DMS153 (cell line): ENCODE measurements around the gene DNAJB12.
"Not testable (repeated sequence)": the region's sequence is repeated elsewhere in the genome, so short reads cannot be mapped to it uniquely, and the experiment has no call there.

Experiments
- DNase-seq: peaks from one replicate; lab custom pipeline; 2025; lab: John Stamatoyannopoulos, UW

Gene DNAJB12

DNA sequence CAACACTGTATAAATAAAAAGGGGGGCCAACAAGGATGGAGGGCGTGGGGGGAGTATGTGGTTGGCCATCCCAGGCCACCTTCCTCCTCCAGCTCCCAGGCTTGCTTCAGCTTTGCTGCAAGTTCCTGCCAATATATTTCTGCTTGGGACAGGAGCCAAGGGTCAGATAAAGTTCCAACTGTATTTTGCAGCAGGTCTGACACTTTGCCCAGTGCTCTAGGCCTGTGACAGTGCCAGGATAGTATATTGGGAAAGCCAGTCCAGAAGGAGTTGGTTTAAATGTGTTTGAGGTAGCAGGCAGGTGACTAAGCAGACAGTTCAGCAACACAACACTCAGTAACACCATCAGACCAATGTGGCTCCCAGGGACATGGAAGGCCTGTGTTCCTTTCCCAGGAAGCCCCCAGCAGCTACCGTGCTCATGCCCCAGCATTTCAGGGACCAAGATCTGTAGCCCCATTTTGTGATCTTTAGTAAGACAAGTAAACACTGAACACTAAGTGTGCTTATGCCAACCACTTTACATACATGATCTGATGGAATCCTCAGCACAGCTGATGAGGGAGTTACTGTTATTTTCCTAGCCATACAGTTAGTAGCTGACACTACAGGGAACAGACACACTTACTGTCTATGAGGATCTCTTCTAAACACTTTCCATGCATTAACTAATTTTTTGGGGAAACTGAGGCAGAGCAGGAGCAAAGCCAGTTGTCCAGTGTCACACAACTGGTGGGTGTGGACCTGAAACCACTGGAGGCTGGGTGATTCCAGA lies 38.9 kb downstream of the DNAJB12 start:
- DNase-seq: no peak

DNA sequence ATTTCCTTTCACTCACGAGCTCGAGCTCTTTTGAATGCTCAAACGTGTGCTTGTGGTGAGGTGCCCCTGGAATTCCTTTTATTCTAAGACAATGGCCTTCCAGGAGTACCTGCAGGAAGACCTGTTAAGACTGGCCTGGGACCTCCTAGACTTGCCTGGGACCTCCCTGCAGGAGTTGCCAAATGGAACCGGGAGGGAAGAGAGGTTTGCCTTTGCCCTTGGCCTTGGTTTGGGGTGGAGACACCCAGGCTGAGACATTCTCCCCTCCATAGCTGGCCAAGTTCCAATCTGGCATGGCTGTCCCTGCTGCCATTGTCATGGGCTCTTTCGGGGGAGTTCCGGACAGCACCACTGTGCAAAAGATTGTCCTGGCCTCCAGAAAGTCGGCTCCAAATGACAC lies 39.7 kb downstream of the DNAJB12 start:
- DNase-seq: no peak

DNA sequence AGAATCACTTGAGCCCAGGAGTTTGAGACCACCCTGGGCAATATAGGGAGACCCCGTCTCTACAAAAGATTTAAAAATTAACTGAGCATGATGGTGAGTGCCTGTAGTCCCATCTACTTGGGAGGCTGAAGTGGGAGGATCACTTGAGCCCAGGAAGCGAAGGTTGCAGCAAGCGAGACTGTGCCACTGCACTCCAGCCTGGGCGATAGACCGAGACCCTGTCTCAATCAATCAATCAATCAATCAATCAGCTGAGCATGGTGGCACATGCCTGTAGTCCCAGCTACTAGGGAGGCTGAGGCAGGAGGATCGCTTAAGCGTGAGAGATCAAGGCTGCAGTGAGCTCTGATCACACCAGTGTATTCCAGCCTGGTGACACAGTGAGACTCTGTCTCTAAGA lies 40.5 kb downstream of the DNAJB12 start:
- no peak for DNase-seq

DNA sequence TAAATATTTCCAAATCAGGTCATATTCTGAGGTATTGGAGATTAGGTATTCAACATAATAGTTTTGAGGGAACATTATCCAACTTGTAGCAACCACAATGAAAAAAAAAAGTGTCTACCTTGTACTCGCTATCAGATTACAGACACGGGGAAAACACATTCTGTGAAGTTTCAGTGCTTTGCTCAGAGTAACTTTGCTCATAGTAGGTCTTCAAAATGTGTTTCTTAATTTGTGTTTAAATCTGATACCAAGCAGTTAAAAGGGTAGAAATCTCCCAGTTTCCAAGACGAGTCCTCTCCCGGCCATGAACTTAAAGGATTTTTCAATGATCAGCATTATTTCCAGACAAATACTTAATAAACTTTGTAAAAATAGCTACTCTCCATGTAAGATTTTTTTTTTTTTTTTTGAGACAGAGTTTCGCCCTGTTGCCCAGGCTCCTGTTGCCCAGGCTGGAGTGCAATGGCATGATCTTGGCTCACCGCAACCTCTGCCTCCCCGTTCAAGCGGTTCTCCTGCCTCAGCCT lies 41.8 kb downstream of the DNAJB12 start:
- no peak for DNase-seq

DNA sequence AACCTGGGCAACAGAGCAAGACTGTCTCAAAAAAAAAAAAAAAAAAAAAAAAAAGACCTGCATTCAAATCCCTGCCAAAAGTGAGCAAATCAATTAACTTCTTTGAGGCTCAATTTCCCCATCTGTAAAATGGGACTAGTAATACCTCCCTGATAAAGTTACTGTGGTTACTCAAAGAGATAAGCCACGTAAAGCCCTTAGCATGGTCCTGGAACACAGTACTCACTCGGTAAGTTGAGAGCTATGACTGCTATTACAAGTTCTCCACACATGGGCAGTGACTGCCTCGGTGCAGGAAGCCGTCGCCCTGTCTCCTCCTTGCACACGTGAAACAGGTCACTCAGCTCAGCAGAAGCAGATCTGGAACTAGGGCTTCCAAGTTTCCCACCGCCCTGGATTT lies 43.1 kb downstream of the DNAJB12 start:
- DNase-seq: no peak

DNA sequence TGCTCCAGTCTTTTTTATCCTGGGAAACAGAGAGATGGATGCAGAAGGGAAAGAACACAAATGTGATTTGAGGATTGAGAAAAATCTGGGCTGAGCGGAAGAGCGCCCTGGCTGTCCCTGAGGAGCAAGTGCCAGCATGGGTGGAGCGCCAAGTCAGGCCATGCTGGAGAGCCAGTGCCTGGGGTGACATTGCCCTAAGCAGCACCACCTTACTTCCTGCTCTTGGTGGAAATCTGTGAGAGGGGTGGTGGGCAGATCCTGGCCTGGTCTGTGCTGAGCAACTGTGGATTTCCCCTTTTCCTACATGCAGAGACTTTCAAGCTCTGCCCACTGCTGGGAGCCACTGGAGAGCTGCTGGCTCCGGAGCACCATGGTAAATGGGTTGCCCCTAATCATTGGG lies 44.1 kb downstream of the DNAJB12 start:
- DNase-seq: peak; percentile 26

DNA sequence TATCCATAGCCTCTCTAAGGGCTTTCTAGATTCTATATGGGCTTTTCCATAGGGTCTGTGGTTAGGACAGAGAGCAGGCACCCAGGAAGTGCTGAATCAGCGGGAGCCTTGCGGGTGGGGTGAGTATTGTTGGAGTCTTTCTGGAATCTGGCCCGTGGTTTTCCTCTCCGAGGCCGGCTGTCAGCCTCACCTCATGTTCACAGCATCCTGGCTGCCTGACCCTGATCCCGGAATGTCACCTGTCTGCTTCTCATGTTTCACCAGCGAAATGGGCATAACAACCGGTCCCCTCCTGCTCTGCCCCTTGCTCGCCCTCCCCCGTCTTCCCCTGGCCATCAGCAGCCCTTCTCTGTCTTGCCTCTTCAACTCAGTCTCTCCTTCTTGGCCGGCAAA lies 44.5 kb downstream of the DNAJB12 start:
- peak; percentile 46 for DNase-seq

DNA sequence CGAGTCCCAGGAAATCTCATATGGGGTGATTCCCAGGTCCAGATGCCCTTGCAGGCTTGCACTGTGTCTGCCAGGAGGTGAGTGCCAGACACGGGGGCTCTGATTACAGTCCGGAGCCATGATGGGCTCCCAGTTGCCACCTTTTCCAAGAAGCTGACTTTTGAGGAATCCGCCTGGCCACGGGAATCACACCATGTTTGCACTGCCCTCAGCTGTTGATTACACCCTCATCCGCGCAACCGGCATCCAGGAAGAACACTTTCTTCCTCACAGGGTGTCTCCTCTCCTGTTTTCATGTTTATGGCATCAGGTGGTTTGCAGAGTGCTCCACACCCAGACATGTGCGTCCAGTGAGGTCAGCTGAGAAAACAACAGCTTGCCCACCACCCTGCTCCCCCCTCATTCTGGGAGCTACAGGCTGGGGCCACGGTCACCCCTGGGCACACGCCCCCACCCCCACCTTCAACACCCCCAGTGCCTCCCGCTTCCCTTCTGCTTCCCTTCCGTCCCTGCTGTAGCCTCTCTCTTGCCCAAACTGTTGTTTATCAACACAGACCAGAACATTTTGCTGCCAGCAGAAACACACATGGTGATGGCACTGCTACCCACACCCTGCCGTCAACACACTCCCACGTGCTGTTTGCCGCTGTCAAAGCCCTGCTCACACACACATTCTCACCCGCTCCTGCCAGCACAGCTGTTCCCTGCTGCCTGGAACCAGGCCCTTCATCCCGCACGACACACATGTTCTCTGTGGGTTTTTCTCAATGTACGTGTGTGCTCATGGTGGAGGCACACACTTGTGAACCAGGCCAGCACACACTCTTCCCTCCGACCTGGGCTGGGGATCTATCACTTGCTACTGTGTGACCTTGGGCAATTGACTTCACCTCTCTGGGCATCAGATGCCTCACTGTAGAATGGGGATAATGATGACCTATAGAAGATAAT lies 45.2 kb downstream of the DNAJB12 start:
- peak; percentile 31 for DNase-seq

DNA sequence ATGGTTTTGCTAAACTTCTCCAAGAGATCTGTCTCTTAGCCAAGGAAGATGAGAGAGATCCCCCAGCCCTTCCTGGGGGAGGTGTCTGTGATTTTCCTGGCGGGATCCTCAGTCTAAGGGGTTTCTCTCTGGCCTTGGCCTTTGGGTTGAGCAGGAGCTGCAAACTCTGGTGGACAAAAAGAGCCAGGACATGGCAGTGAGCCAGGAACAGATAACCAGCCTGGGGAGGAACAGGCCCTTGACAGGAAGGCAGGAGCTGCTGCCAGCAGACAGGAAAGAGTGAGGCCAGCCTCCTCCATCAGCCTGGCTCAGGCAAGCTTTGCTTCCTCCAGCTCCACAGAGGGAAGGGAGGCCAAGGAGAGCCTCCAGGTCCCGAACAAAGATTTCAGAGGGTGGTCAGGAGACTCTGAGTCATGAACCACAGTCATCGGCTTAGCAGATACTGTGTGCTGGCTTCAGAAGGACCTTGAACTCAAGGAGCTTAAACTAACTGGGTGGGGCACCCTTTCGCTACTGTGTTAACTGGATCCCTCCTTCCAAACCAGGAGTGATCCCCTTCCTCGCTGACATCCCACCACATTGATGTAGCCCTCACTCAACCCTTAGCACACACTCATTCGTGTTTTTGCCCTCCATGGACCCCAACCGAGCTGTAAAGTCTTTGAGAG lies 46.3 kb downstream of the DNAJB12 start:
- peak; percentile 33 for DNase-seq

DNA sequence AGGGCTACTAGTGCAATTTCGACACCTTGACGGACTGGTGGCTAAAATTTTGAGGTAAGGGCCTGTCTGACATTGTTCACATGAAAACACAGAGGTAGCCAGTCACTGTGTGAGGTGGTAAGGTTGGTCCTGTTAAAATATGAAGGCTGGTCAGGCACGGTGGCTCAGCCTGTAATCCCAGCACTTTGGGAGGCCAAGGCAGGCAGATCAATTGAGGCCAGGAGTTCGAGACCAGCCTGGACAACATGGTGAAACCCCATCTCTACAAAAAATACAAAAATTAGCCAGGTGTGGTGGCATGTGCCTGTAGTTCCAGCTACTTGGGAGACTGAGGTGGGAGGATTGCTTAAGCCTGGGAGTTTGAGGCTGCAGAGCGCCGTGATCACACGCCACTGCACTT lies 47.0 kb downstream of the DNAJB12 start:
- not testable (repeated sequence) for DNase-seq

DNA sequence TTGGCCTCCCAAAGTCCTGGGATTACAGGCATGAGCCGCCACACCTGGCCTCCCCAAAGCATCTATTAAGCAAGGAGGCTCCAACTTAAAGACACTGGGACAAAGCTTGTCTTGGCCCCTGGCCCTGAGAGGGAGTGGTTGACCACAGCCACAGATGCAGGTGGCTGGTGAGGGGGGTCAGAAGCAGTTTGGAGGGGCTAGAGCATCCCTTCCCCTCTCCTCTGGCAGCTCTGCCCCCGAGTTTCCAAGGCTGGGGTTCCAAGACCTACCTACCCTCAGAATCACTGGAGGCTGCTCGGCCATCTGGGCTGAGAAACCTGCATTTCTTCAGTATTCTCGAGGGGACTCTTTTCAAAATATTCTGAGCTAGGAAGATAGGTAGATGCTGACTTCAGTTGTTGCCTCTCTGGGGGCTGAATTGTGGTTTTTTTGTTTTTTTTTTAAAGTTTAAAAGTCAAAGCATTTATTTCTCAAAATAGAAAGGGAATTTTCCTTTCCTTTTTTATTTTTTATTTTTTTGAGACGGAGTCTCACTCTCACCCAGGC lies 48.4 kb downstream of the DNAJB12 start:
- DNase-seq: no peak

DNA sequence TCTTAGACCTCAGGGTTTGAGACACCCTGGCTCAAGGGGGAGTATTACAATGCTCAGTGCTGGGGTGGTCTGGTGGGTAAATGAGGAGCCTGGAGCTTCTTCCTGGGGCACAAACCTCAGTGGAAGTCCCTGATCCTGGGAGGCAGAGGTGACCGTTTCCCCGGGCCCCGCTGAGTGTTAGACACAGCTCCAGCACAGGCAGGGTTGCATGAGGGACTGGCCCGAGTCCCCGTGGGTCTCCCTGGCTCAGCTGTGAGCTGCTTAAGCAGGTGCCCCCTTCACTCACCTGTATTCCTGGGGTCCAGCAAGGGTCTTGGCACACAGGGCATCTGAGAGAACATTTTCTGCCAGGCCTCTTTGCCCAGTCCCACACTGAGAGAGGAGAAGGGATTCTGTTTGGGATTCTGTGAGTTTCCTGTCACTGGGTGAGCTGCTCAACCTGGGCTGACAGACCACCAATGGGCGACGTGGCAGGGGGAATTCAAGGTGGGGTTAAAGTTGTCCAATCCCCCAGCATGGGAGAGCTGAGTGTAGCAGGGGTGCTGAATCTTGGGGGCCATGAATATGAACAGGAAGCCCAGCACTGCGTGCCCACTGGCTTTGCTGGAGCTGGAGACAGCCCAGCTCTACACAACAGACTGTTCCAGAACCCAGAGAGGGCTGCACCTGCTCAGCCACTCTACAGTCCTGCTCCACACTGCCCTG lies 51.1 kb downstream of the DNAJB12 start:
- no peak for DNase-seq

DNA sequence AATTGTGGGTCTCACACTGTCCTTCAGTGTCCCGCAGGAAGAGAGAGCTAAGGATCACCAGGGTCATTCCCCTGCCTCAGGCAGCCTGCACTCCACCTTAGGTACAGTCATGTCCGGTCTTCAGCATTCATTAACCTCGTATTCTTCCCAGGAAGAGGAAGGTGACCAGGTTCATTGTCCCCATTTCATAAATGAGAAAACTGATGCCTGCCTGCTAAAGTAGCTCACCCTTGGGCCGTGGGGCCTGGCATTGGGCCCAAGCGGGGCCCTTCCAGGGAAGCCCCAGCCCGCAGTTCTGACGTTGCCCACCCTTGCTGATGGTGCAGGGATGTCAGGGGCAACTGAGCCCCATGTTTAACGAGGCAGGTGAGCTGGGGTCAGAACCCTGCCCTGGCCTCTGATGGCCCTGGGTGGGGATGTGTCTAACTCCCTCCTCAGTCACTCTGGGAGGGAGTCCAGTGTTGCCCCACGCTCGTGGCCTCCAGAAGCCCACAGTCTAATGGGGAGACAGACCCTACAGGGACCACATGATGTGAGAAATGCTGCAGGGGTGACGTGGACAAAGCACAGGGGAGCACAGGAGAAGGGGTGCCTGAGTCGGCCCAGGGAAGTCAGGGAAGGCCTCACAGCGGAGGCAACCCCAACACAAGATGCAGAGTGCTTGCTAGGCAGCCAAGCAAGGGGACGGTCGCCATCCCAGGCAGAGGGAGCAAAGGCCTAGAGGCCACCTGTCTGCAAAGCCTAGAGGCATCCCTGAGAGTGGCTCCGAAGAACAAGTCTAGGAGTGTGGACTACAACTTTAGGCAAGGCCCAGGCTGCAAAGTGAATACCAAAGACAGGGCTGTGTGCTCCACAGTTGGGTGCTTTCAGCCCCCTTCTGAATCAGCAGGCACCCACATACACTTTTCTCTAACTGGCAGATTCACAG lies 55.9 kb downstream of the DNAJB12 start:
- DNase-seq: no peak

DNA sequence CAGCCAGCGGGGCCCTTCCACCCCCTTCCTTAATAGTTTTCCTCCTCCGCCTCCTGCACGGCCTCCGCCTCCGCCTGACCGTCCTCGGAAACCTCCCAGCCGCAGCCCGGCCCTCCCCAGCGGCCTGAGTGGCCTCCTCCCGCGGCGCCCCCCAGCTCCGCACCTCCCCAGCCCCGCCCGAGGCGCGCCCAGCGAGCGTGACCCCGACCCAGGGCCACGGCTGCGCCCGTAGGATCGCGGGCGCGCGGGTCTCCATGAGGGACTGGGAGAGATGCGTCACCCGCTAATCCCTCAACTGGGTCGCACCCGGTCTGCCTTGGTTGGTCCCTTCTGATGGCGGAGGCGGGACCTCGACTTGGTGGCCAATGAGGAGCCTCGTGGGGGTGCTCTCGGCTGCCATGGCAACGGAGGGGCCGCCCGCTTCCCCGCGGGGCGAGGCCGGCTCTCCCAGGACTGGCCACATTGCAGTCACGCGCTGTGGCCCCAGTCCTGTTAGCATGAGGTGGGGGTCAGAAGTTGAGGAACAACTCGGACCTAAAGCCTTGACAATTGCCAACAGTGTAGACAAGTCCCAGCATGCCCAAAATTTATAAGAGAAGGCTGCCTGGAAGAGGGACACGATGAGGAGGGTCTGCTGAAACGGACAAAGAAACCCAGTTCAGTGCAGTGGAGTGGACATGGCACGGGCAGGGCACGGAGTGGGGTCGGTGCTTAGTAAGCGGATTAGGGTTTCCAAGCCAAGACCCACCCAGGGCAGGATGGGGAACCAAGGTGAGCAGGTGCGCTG lies 56.7 kb downstream of the DNAJB12 start:
- peak; percentile 93 for DNase-seq

DNA sequence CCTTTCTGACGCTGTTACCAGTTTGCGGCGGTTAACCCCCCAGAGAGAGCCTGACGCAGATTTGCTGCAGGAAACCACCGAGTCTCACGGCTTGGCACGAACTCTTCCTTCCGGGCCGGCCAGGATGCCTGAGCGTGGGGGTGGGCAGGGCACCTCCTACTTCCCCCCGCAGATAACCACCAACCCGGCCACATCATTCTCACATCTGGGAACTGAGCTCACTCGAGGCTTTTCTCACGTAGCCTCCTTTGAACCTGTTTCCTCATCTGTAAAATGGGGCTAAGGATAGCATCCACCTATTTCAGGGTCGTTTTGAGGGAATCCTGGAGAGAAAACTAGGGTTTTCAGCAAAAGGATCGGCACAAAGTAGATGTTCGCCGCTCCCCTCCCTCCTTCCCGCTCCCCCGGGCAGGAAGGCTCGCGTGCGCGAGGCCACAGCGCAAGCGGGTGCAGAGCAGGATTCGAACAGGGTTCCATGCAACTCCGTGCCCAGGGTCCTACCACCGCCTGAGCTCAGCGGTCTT lies 57.4 kb downstream of the DNAJB12 start:
- DNase-seq: no peak

DNA sequence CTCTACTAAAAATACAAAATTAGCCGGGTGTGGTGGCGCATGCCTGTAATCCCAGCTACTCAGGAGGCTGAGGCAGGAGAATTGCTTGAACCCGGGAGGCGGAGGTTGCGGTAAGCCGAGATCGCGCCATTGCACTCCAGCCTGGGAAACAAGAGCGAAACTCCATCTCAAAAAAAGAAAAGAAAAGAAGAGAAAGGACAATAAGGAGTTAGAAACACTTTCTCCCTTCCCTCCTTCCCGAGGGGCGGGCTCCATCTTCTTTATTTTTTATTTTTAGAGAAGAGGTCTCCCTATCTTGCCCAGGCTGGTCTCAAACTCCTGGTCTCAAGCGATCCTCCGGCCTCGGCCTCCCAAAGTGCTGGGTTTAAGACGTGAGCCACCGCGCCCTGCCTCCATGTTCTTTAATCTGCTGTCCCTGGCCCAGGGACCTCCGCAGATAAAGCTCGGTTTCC lies 57.9 kb downstream of the DNAJB12 start:
- DNase-seq: not testable (repeated sequence)

DNA sequence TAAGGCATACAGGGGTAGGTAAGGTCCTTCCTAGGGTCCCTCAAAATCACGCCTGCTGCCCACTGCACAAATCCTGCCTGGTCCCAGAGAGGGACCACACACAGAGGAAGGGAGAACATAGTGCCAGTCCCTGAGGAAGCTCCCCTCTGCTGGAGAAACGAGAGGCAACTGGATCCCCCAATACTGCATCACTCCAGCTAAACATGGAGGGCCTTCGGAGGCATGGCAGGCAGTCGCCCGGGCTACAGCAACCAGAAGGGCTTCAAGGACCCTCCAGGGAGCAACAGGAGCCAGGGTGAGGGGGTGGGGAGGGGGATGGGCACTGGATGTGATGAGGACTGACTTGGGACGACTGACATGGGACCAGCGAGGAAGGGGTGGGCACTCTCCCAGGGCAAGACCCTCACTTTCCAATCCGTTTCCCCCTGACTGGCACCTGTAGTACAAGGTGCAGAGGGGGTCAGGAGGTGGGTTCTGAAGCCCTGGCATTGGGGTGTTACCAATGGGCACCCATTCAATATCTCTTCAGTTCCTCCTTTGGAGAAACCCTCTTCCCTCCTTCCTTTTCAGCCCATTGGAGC lies 59.3 kb downstream of the DNAJB12 start:
- no peak for DNase-seq

DNA sequence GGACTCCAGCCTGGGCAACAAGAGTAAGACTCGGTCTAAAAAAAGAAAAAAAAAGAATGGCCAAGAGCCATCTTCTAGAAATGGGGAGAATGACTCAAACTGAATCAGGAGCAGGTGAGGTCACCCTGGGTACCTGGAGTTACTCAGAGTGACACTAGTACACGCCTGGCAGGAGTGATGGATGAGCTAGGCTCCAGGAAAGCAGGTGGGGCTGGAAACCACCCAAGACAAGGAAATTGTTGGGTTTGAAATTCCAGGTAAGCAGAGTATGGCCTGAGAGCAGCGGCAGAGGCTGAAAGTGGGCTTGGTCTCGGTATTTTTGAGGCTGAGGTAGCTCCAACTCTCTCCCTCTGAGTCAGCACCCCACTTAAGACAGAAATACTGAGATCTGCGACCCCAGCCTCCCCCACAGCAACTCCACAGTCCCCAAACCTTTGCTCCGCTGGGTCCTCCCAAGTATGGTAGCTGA lies 62.5 kb downstream of the DNAJB12 start:
- DNase-seq: peak; percentile 42
